GM18520 (cell line): ENCODE data around the gene ANKS1B.
"Not testable (repeated sequence)": the region's sequence is repeated elsewhere in the genome, so short reads cannot be mapped to it uniquely, and the experiment has no call there.

Experiments used
- ATAC-seq: cut with Tn5 transposase; IDR thresholded peaks from one replicate; pipeline ENCODE4 v1.9.1; 2021; ENCODE audit not compliant: unreplicated experiment

Gene ANKS1B

GRCh38 chr12:98852181-98852580 lies 1132.6 kb downstream of the ANKS1B start:
- ATAC-seq: no peak

GRCh38 chr12:98847242-98847641 lies 1137.5 kb downstream of the ANKS1B start:
- no peak for ATAC-seq

- ATAC-seq: no peak
These were observed 1138.8 kb downstream of the ANKS1B start for GRCh38 chr12:98845957-98846356.

- ATAC-seq: no peak
These were observed 1144.4 kb downstream of the ANKS1B start for GRCh38 chr12:98840325-98840724.

GRCh38 chr12:98838231-98838647 lies 1146.5 kb downstream of the ANKS1B start:
- no peak for ATAC-seq

- ATAC-seq: not testable (repeated sequence)
These were observed 1147.5 kb downstream of the ANKS1B start for GRCh38 chr12:98837134-98837752.

- no peak for ATAC-seq
These were observed 1154.1 kb downstream of the ANKS1B start for GRCh38 chr12:98830657-98831056.

- ATAC-seq: no peak
These were observed 1155.7 kb downstream of the ANKS1B start for GRCh38 chr12:98828802-98829600.

GRCh38 chr12:98823012-98823411 lies 1161.7 kb downstream of the ANKS1B start:
- no peak for ATAC-seq

- ATAC-seq: no peak
These were observed 1162.9 kb downstream of the ANKS1B start for GRCh38 chr12:98821866-98822265.

GRCh38 chr12:98821232-98821631 lies 1163.5 kb downstream of the ANKS1B start:
- ATAC-seq: no peak

GRCh38 chr12:98819821-98820404 lies 1164.8 kb downstream of the ANKS1B start:
- no peak for ATAC-seq

- ATAC-seq: no peak
These were observed 1165.7 kb downstream of the ANKS1B start for GRCh38 chr12:98819071-98819470.

- ATAC-seq: no peak
These were observed 1166.5 kb downstream of the ANKS1B start for GRCh38 chr12:98818239-98818638.

GRCh38 chr12:98817742-98818141 lies 1167.0 kb downstream of the ANKS1B start:
- ATAC-seq: no peak

GRCh38 chr12:98816720-98817119 lies 1168.0 kb downstream of the ANKS1B start:
- ATAC-seq: no peak

GRCh38 chr12:98814254-98814653 lies 1170.5 kb downstream of the ANKS1B start:
- no peak for ATAC-seq

GRCh38 chr12:98812225-98812624 lies 1172.5 kb downstream of the ANKS1B start:
- ATAC-seq: no peak

- ATAC-seq: no peak
These were observed 1176.4 kb downstream of the ANKS1B start for GRCh38 chr12:98808243-98808875.

GRCh38 chr12:98807187-98807586 lies 1177.5 kb downstream of the ANKS1B start:
- ATAC-seq: no peak

- no peak for ATAC-seq
These were observed 1181.1 kb downstream of the ANKS1B start for GRCh38 chr12:98803468-98804209.
